NOMO-1 treated with dmso at 0.1 percent for 144 hours (cell line): ENCODE measurements around the gene ATP2C2.

Source experiments
- DNase-seq: peaks from one replicate; lab custom pipeline; 2025; ENCODE audit not compliant: unreplicated experiment; lab: John Stamatoyannopoulos, UW

Gene ATP2C2

DNA sequence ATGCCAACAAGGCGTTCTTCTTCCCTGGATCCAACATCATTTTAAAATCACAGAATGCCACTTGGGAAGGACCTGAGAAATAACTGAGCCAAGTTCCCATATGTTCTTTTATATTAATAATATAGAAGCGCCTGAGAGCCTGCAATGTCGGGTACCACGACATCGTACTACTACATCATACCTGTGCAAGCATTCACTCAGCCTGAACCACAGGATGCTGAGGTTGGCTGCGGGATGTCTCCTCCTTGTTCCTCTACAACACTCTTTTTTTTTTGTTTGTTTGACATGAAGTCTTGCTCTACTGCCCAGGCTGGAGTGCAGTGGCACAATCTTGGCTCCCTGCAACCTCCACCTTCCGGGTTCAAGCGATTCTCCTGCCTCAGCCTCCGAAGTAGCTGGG, 2.1 kb upstream of the ATP2C2 start:
- DNase-seq = no peak

DNA sequence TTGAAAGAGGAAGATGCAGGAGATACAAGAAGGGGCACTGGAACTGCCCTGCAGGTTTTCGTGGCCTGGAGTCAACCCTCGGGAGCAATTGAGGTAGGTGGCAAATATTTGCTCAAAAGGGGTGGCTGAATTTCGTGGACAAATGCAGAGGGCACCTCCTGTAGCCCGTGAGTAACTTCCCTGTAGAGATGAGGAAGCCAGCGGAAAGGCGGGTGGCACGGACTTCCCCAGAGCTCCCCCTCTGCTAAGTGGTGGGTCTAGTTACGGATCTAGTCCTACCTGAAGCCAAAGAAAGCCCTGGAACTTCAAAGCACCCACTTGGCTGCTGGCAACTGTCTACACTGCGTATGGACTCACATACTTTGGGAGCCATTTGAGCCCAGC, 1.0 kb upstream of the ATP2C2 start:
- no peak for DNase-seq

DNA sequence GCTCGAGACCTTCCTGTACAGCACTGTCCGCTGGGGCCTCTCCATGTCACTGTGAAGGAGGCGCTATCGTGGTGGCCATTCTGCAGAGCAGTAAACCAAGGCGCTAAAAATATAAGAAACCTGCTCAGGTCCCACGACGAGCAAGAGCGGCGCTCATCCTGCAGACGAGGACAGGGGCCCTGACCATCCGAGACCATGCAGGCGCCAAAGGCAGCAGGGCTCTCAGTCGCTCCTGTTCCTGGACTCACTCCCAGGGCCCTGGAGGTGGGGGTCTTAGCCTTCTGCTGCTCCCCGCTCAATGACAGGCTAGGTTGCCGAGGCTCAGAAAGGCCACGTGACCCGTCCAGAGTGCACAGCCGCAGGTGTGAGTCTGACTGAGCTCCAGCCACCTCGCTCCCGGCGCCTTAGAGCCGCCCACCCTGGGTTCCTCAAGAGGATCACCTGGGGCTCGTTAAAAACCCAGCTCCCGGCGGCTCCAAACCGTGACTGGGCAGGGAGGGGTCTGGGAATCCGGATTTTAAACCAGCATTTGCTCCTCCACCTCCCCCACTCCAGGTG, 509 bp upstream of the ATP2C2 start:
- DNase-seq = no peak

DNA sequence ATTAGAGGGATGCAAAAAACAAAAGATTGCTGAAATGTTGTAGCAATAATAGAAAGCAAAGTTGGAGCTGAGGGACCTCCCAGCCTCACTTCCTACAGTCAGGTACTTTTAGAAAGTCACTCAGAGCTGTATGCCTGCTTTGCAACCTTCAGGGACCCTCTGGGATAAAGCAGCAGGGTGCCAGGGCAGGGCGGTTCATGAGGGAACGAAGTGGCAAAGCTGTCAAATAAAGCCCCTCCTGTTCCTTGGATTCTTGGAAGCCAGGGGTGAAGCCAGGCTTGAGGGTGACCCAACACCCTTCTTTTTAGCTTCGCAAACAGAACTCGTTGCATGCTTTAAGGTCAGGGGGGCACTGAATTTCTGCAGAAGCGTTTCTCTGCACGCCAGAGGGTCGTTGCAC, 767 bp downstream of the ATP2C2 start:
- no peak for DNase-seq

DNA sequence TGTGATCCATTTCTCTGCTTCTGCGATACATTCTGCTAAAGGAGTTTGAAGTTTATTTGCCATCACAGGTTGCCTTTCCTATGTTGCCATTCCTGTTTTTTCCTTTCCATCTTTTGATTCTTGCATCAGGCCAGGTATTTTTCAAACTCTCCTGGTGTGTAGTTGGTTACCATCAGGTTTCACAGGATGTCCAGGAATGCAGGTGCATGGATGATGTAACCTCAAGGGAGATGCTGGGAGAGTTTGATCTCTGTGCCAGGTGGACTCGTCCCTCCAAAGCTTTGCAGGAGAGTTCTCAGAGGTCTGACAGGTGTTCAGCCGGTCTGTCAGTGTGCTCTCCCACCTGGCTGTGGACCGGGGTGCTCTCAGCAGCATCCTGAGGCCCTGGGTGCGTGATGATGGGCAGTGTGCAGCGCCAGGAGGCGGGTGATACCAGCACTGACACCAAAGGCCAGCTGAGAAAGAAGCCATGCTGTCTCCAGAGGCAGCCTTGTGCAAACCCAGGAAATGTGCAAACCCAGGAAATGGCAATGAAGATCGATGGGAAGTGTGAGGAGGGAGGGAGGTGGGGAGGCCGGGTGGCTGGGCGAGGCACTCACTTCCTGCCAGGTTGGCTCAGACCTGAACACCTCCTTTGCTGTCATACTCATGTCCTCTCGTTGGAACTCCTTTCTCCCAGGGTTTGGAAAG, 1.7 kb downstream of the ATP2C2 start:
- no peak for DNase-seq

DNA sequence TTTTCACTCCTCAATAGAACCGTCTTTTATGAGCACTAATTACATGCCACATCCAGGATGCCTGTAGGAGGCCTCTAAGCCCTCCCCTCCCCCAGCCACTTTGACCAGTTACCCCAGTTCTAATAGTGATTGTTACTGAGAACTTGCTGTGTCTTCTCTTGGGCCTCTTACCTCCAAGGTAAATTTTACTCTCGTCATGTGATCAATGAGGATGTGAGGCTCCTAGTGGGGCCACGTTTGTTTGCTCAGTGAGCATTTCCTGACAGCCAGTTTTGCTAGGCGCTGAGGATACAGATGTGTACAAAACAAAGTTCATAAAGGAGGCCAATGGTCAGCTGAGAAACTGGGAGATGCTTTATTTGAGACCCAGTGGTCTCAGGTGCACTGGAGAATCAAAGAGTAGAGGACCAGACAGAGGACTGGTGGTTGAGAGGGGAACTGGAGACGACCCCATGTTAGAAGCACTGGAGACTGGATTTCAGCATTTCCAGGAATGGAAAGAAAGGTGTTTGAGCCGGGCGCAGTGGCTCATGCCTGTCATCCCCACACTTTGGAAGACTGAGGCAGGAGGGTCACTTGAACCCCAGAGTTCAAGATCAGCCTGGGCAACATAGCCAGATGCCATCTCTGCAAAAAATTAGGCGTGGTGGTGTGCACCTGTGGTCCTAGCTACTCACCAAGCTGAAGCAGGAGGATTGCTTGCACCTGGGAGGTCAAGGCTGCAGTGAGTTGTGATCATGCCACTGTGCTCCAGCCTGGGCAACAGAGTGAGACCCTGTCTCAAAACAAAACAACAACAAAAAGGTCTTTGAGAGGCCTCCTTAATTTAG, 2.6 kb downstream of the ATP2C2 start:
- no peak for DNase-seq

DNA sequence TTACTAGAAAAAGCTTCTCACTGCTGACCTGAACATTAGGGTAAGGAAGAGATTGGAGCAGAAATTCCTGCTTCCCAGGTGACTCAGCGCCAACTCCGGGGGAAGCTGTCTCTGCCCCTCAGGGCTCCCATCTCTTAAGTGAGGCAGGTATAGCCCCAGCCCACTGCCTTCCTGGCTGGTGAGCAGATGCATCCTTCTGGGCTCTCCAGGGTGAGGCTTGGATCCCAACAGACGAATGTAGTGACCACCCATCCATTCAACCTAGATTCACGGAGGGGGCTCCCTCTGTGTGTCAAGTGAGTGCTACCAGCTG, 3.2 kb downstream of the ATP2C2 start:
- DNase-seq = no peak

DNA sequence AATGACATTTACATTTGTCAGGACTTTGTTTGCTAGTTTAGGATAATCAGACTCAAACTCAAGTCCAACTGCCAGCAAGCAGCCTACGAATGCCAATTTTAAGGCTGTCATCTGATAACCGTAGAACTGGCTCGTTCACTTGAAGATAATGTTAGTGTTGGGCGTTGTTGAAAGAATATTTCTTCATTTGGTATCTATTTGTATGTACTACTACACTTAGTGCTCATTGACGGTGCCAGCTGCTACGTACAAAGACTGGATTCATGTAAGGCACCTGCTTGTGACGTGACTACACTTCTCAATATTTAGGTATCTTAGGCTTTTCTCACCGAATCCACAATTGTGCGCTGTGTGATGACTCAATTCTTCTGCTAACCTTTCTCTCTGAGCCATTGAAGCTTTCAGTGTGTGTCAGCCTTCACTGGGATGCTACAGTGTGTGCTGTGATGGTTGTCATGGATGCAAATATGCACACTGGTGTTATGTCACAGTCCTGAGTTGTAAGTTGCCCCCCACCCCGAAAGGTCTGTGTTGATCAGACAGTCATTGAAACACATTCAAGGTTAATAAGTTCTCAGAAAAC, 5.7 kb downstream of the ATP2C2 start:
- no peak for DNase-seq

DNA sequence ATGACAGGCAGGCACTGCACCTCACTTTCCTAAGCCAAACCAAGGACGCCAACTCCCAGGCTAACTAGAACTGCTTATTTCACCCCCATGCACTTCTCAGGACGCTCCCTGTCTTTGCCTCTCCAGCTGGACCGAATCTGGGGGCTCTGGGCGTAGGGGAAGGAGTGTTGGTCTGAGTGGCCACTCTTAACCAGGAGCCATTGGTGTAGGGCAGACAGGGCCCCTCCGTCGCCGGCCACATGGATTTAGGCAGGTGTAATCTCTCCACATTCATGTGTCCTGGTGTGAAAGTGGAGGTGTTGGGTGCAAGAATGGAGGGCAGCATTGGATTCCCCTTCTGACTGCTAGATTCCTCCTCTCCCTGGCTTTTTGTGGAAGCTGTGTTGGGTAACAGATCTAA, 9.8 kb downstream of the ATP2C2 start:
- no peak for DNase-seq

DNA sequence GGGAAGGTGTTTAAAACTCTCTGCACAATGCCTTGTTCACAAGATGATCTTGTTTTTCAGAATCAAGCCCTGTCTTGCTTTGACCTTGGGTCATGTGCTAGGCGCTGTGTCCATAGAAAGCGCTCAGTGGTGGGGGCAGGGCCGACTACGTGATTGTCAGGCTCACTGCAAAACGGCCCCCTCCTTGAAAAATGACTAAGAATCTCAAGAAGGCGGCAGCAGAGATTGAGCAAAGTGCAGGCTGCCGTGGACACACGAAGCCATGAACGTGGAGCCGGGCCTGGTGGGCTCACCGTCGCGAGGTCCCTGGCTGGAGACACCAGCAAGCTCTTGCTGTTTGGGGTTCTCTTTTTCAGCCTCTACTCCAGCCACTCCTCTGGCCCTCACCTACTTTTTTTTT, 10.2 kb downstream of the ATP2C2 start:
- DNase-seq = no peak

DNA sequence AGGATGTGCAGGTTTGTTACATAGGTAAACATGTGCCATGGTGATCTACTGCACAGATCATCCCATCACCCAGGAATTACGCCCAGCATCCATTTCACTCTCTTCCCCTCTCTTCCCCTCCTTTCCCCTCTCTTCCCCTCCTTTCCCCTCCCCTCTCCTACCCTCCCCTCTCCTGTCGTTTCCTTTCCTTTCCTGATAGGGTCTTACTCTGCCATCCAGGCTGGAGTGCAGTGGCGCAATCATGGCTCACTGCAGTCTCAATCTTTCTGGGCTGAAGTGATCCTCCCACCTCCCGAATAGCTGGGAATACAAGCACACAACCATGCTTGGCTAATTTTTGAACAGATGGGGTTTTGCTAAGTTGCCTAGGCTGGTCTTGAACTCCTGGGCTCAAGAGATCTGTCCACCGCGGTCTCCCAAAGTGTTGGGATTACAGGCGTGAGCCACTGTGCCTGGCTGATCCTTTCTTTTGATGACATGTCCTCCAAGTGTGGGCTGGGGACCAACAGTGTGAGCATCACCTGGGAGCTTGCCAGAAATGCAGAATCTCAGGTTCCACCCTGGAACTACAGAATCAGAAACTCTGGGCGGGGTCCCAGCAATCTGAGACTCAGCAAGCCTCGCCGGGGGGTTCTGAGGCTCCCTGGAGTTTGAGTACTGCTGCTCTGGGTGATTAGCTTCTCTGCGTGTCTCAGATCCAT, 10.8 kb downstream of the ATP2C2 start:
- no peak for DNase-seq

DNA sequence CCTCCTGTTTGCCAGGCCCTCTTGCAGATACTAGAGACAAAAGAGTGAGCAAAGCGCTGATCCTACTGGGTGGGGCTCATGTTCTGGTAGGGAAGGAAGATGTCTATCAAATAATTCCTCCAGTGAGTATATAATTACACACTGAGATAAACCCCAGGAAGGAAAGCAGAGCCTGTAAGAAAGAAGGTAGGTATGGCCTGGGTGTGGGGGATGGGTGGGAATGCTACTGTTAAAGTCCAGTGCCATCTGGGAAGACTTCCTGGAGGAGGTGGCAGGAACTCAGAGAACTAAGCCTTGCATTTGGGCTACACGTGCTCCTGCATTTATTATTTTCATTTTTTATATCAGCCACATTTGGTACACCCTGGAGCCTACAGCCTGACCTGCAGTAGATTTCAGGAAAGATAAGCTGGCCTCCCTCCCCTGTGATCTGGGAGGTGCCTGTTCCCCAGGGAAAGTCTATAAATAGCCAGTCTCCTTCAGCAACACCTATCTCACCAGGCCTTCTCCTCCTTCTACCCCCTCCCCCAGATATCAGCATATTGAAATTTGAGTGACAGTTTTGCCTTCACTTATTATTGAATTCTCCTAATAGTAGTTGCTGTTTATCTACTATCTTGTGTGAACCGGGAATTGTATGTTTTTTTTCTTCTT, 11.5 kb downstream of the ATP2C2 start:
- DNase-seq = no peak

DNA sequence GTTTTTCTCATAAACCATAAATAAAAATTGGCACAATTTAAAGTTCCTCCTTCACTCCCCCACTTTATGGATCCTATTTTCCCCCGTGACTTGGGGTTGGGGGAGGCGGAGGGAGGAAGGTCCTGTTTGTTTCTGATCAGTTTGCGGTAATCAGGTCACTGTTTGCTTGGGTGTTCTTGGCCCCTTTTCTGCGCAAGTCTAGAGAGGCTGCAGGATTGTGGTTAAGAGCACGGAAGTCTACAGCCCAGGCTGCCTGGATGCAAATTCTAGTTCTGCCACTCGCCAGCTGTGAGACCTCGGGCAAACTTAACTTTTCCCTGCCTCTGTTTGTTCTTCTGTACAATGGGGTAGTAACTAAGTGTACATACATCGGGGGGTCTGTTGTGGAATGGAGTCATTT, 12.1 kb downstream of the ATP2C2 start:
- DNase-seq = peak; percentile 55

DNA sequence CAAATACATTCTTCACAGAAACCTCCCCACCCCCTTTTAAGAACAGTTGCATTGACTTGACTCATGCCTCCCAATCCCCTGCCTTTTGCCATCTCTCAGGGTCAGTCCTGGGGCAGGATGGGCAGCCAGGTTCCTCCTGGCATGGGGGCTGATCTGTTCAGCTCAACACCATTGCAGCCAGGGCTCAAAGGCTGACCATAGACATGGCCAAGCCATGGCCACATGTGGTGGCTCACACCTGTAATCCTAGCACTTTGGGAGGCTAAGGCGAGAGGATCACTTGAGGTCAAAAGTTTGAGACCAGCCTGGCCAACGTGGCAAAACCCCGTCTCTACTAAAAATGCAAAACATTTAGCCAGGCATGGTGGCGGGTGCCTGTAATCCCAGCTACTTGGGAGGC, 14.1 kb downstream of the ATP2C2 start:
- DNase-seq = no peak

DNA sequence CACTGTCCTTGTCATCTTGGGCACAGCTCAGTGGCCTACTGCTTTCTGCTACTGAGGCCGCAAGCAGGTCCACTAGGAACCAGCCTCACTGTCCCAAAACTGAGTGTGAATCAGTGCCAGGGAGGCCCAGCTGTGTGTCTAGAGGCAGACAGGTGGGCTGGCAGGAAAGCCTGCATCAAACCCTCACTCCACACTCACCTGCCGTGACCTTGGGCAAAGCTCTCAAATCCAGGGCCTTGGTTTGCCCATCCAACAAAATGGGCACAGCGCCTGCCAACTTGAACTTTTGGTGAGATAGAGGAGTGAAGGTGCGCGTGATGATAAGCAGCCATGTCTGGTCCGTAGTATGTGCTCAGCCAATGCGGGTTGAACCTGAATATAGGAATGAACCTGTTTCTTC, 14.8 kb downstream of the ATP2C2 start:
- DNase-seq = no peak

DNA sequence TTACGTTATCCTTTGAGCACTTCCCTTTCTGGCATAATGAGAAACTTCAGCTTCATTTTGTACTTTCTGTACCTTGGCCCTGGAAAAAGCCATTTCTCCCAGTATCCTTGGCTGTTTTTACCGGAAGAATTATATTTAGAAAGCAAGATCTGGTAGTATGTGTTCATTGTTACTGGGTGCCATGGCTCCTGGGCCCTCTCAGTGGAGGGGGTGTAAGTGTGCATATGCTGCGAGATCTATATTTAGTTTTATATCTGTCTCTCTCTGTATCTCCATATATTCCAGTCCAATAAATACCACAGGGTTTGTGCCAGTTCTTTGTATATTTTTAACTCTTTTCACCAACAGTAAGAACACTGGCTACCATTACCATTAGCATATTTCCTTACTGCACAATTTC, 17.7 kb downstream of the ATP2C2 start:
- no peak for DNase-seq

DNA sequence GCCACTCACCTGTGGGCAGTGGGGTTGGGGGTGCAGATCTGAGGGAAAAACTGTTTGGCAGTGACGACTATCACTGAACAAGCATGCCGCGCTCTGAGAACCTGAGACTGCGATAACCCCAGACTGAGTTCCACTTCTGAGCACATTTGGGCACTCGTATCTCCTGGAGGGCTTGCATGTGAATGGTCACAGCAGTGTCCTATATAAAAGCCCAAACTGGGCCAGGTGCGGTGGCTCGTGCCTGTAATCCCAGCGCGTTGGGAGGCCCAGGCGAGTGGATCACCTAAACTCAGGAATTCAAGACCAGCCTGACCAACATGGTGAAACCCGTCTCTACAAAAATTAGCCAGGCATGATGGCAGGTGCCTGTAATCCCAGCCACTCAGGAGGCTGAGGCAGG, 18.7 kb downstream of the ATP2C2 start:
- DNase-seq = no peak

DNA sequence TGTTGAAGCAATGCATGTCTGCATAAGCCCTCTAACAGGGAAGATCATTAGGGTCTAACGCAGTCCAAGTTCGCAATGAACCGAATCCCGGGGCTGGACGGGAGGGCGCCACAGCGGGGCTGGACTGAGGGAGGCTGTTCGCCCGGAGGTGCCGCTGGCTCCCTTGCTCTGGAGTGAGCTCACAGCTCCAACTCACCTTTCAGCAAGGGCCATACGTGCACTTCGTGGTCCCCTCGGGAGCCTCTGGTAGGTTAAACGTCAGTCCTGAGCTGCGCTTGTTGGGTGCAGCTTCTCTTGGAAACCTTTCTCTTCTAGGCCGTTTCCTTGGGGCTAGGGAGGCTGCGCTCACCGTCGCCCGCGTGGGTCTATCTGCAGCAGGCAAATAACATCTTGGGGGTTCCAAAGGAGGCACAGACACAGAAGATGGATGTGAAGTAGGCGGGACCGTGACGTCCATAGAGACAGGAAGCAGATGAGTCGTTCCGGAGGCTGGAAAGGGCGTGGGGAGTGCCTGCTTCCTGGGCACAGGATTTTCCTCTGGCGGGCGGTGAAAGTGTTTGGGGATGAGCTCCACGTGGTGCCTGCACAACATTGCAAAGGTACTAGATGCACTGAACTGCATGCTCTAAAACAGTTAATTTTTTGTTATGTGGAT, 21.9 kb downstream of the ATP2C2 start:
- DNase-seq = no peak

DNA sequence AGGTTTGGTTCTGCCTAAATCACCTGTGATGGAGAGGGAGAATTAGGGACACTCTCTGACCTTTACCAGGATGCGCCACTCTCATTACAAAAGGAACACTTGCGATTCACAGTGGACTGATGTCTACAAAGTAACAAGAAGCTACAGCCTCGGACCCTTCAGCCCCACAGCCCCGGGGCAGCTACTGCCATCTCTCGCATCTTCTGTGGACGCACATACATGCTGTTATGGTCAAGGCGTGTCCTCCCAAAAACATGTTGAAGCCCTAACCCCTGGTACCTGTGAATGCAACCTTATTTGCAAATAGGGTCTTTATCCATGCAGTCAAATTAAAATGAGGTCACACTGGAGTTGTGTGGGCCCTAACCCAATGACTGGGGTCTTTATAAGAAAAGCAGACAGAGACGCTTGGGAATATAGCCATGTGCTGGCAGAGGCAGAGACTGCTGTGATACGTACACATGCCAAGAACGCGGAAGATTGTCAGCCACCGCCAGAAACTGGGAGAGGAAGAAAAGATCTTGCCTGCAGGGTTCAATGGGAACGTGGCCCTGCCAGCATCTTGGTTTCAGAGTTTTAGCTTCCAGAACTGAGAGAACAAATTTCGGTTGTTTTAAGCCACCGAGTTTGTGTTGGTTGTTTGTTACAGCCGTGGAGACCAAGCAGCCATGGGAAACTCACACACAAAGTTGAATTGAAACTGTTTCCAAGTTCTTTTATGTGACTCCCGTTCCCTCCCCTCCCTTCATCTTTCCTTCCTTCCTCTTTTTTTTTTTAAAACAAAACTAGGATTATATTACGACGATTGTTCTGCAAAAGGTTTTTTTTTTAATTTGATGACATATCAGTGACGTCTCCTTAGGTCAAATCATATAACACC, 23.1 kb downstream of the ATP2C2 start:
- DNase-seq = peak; percentile 12

DNA sequence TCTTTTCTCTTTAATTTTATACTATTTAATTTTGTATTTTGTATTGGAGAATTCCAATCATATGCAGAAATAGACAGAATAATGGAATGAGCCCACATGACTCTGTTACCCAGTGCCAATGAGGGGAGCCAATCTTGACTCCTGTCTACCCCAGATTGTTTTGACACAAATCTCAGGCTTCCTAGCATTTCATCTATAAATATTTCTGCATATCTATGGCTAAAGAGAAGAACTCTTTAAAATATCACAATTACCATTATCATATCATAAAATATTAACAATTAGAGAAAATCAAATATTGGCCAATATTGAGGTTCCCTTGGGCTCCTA, 23.7 kb downstream of the ATP2C2 start:
- no peak for DNase-seq
